Stimulated activated CD8-positive, alpha-beta memory T cell treated with anti-CD3 and anti-CD28 coated beads, Interleukin-15, amount 100 ng/mL, for 1 hour (primary cell): ENCODE measurements around the gene STMND1.
"Not testable (repeated sequence)": the region's sequence is repeated elsewhere in the genome, so short reads cannot be mapped to it uniquely, and the experiment has no call there.

ENCODE experiments used
- DNase-seq: peaks from one replicate; pipeline ENCODE4 v3.0.0-alpha.2; 2020; ENCODE audit warnings: low read depth

The STMND1 gene

DNA sequence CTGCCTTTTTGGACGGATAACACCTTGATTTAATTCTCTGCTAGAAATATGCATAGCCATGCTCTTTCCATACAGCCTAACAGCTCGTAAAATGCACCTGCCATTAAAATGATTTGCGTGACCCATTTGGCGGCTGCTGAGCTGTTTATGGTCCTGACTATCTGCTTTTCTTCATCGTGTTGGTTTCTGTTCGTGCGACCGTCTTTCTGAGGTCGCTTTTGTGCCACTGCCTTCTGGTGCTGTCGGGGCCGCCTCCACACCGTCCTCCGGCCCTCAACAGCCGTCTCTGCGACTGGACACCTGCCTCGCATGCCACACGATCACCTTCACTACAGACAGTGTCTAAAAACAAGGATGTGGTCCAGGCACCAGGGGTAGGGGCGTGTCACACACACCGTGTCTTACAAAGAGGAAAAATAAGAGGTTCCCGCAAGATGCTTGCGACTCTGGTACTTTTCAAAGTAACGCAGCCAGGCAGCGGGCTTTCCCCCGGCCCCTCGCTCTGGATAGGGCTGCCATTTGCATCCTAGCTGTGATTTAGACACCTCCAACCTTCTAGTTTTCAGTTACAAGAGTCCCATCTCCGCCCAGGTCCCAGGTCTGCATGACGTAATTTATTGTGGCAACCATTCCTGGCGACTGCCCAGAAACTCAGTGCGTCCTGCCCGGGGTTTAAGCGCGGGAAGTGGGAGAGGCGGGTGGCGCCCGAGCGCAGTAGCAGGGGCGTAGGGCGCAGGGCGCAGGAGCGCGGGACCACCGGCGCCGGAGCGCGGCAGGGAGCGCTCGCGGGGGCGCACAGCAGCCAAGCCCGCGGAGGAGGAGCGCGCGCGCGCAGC is at the start of gene STMND1:
Gene STMND1 (plus strand): TSS at position 629 of the 836 bp plus-strand sequence. CDS start 208 bp downstream, outside the sequence.
- no peak for DNase-seq

DNA sequence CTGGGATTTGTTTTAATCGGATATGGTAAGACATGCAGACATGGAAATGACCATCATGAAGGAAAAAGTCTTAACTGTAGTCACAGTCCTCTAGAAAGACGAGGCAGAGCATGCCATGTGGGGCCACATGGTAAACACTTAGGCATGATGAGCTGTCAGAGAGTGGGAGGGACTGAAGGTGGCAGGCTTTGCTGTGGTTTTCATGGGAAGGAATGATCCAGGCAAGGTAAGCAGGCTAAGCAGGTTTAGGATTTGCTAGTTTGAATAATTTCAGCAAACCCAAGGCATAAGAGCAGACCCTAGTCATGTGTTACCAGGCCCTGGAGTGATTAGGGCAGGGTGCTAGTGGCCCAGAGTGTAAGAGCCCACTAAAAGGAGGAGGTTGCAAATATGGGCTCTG is 47.2 kb upstream of the STMND1 start:
- DNase-seq, result no peak

DNA sequence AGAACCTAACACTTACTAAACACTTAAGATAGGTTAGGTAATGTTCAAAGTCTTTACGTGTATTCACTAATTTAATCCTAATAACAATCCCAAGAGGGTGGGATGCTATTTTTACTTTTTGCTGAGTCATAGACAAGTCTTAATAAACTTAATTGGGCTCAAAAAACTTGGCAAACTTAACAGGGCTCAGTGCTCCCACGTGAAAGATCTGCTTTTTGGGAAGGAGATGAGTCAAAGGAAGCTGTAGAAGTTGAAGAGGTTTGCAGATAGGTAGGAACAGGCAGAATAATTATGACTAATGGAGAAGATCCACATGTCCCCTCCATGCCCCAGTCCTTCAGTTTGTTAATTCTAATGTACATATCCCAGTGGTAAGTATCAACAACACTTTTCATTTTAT is 44.5 kb upstream of the STMND1 start:
- DNase-seq, result no peak

DNA sequence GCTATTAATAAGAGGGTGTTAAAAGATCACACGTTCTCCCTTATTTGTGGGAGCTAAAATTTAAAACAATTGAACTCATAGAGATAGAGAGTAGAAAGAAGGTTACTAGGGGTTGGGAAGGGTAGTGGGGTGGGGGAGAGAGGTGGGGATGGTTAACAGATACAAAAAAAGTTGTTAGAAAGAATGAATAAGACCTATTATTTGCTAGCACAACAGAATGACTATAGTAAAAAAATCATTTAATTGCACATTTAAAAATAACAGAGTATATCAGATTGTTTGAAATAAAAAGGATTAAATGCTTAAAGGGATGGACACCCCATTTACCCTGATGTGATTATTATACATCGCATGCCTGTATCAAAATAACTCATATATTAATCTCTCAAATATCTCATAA is 43.3 kb upstream of the STMND1 start:
- no peak for DNase-seq

DNA sequence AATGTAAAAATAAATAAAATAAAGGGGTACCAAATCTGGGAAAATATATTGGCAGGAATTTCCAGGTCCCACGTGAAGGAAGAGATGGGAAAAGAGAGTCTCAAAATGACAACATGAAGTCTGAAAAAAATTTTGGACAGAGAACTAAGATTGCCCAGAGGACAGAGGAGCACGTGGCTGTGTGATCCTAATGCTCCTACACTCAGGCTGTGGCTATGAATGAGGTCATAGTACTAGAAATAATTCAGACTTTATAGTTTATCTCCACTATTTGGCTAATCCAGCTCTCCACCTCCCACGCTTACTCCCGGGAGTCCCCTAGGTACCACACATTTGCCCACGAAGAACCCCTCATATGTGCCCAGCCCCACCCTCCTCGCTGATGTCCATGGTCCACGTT is 42.8 kb upstream of the STMND1 start:
- no peak for DNase-seq

DNA sequence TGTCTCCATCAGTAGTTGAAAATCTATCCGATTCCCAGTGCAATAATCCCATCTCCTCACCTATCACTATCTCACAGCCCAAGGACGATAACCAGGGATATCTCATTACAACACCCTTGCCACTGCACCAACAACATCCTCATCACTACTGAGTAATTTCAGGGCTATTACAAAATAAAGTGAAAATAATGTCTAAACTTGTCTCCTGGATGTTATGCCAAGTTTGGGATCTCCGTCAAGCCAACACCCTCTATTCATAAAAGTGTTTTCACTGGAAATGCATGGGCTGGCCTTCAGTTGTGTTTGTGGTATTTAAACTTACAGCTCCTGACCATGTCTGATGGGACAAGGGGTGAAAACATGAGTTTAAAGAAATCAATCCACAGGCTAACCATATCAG is 42.0 kb upstream of the STMND1 start:
- DNase-seq, result no peak

DNA sequence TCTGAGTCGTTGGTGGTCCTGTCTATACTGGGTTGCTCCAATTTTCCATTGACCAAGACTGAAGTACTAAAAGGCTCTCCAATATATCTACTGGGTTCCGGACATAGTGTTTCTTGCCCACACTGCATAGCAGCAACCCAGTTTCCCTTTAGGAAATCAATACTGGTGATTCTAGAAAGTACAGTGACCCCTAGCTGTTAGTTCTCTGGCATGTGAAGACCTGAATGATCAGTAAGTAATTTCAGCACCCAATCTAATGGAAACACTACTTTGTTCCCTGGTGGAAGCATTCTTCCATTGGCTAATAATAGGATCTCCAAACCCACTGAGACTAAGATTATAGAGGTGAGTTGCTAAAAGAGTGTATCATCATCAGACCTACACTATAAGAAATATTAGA is 40.8 kb upstream of the STMND1 start:
- DNase-seq, result no peak

DNA sequence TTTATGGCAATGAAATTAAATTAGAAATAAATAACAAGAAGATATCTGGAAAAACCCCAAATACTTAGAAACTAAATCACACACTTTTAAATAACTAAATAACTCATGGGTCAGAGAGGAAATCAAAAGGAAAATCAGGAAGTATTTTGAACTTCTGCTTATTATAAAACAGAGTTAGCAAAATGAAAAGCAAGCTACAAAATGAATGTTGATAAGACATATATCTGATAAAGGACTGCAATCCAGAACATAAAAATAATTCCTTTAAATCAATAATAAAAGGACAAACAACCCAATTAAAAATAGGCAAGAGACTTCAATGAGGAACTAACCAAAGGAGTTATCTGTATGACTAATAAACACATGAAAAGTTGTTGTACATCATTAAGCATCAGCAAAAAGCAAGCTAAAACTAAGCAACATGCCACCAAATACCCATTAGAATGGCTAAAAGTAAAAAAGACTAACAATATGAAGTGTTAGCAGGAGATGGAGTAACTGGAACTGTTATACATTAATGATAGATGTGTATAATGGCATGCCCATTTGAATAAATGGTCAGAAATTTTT is 38.9 kb upstream of the STMND1 start:
- DNase-seq, result no peak

DNA sequence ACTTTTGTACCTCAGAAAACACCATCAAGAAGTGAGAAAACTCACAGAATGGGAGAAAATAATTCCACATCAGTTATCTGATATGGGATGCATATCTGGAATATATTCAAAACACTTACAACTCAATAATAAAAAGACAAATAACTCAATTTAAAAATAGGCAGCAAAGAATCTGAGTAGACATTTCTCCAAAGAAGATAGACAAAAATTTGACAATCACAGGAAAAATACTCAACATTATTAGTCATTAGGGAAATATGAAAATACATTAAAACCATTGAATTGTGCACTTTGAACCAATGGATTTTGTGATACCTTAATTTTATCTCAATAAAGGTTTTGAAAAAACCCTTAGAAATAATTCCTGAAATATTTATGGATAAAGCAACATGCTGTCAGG is 36.9 kb upstream of the STMND1 start:
- DNase-seq, result no peak

DNA sequence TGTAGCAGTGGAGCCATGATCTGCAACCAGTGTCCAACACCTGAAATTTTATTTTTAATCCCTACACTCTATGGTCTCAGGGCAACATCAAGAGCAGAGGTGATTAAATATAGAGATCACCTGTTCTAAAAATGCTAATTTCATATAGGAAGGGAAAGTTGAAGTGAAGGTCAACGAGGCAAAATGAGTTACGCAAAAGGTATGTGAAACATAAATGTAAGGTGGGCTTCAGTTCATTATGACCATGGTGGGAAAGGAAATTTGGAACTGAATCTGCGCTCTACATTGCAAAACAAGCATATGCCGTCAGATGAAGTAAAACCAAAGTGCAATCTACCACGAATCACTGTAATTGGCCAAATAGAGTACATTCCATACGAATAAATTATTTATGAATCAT is 35.2 kb upstream of the STMND1 start:
- DNase-seq, result no peak

DNA sequence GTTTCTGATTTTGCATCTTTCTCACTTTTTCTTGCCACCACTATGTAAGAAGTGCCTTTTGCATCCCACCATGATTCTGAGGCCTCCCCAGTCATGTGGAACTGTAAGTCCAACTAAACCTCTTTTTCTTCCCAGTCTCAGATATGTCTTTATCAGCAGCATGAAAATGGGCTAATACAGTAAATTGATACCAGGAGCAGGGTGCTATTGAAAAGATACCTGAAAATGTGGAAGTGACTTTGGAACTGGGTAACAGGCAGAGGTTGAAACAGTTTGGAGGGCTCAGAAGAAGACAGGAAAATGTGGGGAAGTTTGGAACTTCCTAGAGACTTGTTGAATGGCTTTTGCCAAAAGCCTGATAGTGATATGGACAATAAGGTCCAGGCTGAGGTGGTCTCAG is 32.9 kb upstream of the STMND1 start:
- DNase-seq, result not testable (repeated sequence)

DNA sequence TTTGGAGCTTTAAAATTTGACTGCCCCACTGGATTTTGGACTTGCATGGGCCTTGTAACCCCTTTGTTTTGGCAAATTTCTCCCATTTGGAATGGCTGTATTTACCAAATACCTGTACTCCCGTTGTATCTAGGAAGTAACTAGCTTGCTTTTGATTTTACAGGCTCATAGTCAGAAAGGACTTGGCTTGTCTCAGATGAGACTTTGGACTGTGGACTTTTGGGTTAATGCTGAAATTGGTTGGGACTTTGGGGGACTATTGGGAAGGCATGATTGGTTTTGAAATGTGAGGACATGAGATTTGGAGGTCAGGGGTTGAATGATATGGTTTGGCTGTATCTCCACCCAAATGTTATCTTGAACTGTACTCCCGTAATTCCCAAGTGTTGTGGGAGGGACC is 31.4 kb upstream of the STMND1 start:
- DNase-seq, result not testable (repeated sequence)

DNA sequence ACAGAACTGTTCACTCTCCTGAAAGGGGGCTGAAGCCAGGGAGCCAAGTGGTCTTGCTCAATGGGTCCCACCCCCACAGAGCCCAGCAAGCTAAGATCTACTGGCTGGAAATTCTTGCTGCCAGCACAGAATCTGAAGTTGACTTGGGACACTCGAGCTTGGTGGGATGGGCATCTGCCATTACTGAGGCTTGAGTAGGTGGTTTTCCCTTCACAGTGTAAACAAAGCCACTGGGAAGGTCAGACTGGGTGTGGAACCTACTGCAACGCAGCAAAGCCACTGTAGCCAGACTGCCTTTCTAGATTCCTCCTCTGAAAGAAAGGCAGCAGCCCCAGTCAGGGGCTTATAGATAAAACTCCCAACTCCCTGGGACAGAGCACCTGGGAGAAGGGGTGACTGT is 28.3 kb upstream of the STMND1 start:
- DNase-seq, result not testable (repeated sequence)

DNA sequence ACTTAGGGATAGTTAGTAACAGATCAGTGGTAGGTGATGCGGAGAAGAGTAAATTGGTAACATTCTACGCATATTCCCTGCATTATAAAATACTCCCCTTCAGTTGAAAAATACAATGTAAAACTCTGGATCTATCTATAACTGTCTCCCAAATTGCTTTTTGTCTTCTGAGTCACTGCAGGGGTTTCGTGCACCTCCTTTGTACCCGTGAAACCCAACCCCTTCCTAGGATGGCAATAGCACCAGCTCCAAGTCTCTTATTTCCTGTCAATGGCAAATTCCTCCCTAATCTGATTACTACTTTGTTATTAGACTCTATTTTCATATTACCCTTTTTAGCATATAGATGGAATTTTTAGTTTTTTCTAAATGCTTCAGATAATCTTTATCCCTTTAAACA is 20.6 kb upstream of the STMND1 start:
- DNase-seq, result no peak

DNA sequence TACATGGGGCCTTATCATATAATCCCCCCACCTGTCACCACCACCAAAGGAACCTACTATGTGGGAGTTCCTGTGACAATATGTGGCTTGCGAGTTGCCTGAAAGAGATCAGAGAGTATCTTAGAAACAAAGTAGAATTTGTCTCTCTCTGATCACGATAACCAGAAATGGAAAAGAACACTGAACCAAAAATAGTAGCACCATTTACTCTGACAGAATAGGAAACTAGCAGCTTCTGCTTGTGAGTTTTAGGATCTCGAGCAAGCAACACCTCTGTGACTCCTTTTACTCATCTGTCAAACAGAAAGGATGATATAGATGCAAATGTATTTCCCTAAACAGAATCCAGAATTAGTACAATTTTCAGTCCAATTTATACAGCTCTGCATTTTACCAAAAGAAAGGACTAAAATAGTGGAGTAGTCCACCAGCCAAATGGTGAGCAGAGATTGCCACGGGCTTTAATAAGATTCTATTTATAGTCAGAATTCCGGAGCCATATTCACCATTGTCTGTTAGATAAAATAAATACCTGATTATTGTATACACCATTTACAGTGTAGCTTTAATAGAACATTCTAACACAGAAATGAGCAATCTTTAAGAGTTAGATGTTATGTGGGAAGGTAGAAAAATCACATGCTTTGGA is 19.9 kb upstream of the STMND1 start:
- DNase-seq, result no peak

DNA sequence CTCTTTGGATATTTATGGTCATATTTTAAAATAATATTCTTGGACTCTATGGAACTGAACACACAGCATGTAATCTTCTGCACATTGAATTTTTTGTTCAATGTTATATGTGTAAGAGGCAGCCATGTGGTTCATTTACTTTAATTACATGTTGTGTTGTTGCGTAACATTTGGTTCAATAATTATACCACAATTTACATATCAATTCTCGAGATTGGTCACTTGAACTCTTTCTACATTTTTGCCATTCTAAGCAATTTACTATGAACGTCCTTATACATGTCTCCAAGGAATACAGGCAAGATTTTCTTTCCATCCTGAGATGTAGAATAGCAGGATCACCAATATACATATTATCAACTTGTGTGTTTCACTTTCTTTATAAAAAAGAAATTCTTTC is 18.5 kb upstream of the STMND1 start:
- DNase-seq, result no peak

DNA sequence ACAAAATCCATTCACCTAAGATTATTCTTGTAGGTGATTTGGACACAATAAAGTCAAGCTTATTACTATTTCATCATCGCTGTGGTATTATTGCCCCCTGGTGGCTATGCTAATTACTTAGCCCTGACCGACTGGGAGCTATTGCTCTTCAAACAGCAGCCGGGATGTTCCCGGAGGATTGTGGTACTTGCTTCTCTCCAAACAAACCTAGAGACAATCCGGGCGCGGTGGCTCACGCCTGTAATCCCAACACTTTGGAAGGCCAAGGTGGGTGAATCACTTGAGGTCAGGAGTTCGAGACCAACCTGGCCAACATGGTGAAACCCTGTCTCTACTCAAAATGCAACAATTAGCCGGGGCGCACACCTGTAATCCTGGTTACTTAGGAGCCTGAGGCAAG is 15.4 kb upstream of the STMND1 start:
- DNase-seq, result no peak

DNA sequence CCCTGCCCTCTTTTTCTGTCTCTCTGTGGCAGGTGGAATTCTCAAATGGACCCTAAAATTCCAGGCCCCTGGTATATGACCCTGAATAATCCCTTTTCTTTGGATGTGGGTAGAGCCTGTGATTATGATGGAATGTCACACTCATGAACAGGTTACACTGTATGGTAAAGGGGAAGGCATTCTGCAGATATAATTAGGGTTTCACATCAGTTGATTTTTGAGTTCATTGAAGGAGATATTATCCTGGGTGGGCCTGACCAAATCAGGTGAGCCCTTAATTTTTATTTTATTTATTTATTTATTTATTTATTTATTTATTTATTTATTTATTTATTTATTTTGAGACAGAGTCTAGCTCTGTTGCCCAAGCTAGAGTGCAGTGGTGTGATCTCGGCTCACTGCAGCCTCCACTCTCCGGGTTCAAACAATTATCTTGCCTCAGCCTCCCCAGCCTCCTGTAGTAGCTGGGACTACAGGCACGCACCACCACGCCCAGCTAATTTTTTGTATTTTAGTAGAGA is 13.7 kb upstream of the STMND1 start:
- no peak for DNase-seq

DNA sequence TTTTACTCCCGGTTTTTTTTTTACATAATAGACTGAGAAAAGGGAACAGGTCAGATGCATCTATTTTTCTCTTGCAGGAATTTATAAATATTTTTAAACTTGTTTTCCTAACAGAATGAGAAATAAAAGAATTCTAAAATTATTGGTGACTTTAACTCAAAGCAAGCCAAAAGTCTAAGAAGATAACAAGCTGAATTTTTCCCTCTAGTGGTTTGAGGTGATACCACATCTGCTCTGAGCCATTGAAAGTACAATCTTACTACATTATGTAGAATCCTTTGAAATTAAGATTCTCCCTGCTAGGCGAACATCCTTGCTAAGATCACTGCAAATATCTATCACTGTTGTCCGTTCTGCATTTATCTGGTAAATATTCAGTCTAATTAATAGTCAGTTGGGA is 10.7 kb upstream of the STMND1 start:
- no peak for DNase-seq

DNA sequence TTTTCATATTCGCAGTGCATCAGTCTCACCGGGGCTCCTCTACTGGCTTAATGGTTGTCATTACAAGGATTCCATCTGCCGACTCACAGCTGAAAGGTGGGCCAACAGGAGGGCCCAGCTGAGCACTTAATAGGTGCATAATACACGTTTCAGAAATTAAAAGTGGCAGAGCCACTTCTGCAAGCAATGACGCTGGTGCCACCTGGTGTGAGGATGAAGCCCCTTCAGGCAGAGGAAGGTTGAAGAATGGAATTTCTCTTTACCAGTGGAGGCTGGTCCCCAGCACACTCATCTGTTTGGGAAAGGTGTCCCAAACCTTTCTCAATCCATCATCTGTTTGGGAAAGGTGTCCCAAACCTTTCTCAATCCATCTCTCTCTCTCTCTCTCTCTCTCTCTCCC is 8.2 kb upstream of the STMND1 start:
- DNase-seq, result no peak

DNA sequence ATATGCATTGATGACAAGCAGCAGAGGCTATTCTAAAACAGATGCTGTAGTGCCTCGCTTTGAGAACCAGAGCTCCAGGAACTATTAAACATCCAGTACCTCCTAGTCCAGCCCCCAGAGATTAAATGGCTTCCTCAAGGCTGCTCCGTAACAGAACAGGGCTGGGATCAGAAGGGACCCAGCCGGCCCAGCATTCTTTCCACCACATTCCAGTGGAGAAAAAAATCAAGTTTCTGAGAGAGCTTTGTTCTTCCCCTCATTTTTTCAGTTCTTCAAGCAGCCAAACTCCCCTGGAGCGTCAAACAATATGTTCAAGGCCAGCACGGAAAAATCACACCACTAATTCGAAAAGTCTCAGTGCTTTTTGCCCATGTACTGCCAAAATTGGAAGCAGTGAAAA is 5.8 kb upstream of the STMND1 start:
- no peak for DNase-seq

DNA sequence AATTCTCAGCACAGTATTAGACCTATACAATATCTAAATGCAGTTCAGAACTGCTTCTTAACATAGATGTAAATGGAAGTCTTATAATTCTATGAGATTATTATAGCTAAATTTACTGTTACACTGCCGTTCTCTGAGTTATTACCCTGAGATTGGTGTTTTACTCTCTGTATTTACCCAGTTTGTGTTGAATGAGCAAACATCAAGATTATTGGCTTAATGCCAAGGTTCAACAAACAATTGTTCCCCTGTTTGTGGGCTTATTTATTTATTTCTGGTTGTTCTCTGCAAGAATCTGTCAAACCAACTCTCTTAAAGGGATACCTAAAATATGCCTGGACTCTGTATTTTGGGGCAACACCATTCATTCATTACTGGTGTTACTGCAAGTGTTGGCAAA is 5.2 kb upstream of the STMND1 start:
- no peak for DNase-seq

DNA sequence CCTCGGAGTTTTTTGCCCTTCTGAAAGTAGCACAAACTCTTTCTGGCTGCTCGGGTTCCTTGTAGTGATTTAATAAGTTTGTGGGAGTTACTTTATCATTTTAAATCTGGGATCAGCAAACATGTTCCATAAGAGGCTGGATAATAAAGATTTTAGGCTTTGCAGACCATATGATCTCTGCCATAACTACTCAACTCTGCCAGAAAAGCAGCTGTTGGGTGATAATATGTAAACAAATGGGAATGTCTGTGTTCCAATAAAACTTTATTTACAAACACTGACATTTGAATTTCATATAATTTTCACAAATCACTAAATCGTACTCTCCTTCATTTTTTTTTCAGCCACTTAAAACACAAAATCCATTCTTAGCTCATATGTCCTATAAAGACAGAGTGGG is 3.9 kb upstream of the STMND1 start:
- no peak for DNase-seq
